B cell (primary cell): Measurements from ENCODE around the gene UTP3. TPM values are rescaled to one million over a fixed set of nuclear protein-coding genes. Genes with fewer than 3 reads are reported as not detected.
A peak's percentile ranks its signal among the peaks of the same experiment; 100 is the strongest.

Experiments used
- ATAC-seq: fragments of 200-7000 bp; cut with Tn5 transposase; one replicate; pipeline ENCODE4 v1.10.0; 2021; ENCODE audit warnings: low read depth, mild to moderate bottlenecking, moderate number of reproducible peaks, moderate library complexity
- CTCF ChIA-PET: fragments of 350-600 bp; sonication (Branson Sonifier 250); formaldehyde crosslinking; loops from one replicate; lab custom pipeline; 2021; ENCODE audit warnings: antibody characterized with exemption, inconsistent platforms; lab: Charles Lee
- POLR2A ChIA-PET: fragments of 350-600 bp; sonication (Branson Sonifier 250); formaldehyde crosslinking; loops from one replicate; lab custom pipeline; 2021; ENCODE audit warnings: antibody characterized with exemption; lab: Charles Lee
- DNase-seq: peaks from one replicate; pipeline ENCODE4 v3.0.0; 2013
- H2AFZ ChIP-seq: 2 replicates; pipeline ENCODE4 v1.6.1; 2012; ENCODE audit warnings: mild to moderate bottlenecking, low read depth, low read length; ENCODE audit not compliant: insufficient read depth, poor library complexity, severe bottlenecking
- H3K27ac ChIP-seq, 2 donors: 1 replicate in 1 of 2; 2 replicates in 1 of 2; pipeline ENCODE4 v1.5.1; 2012 to 2013; ENCODE audit warnings: low read length in 2 of 2, mild to moderate bottlenecking in 2 of 2, moderate library complexity in 1 of 2
- H3K27me3 ChIP-seq, 4 experiments: fragments of 200-600 bp in 1 of 4; sonication (generic) in 1 of 4; replicated peaks in 1 of 4; 1 replicate in 2 of 4; 2 replicates in 2 of 4; pipeline versions ENCODE4 v1.6.1 to v1.7.0; 2013 to 2016; ENCODE audit warnings: low read length in 3 of 4, mild to moderate bottlenecking in 2 of 4, mixed read lengths in 1 of 4, moderate library complexity in 1 of 4; ENCODE audit not compliant: insufficient read depth in 4 of 4, control insufficient read depth in 3 of 4; ENCODE audit errors: control extremely low read depth in 1 of 4
- H3K36me3 ChIP-seq, 2 experiments: replicated peaks in 1 of 2; 1 replicate in 1 of 2; 2 replicates in 1 of 2; pipeline versions ENCODE4 v1.6.1 to v1.7.1; 2013; ENCODE audit warnings: low read length in 1 of 2; ENCODE audit not compliant: insufficient read depth in 2 of 2, control insufficient read depth in 1 of 2; ENCODE audit errors: control extremely low read depth in 1 of 2, extremely low read depth in 1 of 2
- H3K4me1 ChIP-seq, 2 donors: fragments of 200-600 bp in 1 of 2; sonication (generic) in 1 of 2; 1 replicate in 1 of 2; 2 replicates in 1 of 2; pipeline versions ENCODE4 v1.5.1 to v1.6.1; 2013 to 2017; ENCODE audit warnings: low read length in 2 of 2; ENCODE audit not compliant: control insufficient read depth in 2 of 2, insufficient read depth in 2 of 2
- H3K4me2 ChIP-seq: replicated peaks from 2 replicates; pipeline ENCODE3; 2012; ENCODE audit warnings: mild to moderate bottlenecking, low read depth, low read length; ENCODE audit not compliant: poor library complexity, severe bottlenecking
- H3K4me3 ChIP-seq, 5 experiments: fragments of 200-600 bp in 1 of 5; sonication (generic) in 1 of 5; 1 replicate in 3 of 5; 2 replicates in 2 of 5; pipeline versions ENCODE4 v1.5.1 to v1.7.0; 2011 to 2016; ENCODE audit warnings: low read length in 4 of 5, mild to moderate bottlenecking in 4 of 5, low read depth in 2 of 5, control low read depth in 1 of 5, moderate library complexity in 1 of 5; ENCODE audit not compliant: insufficient read depth in 1 of 5; ENCODE audit errors: control extremely low read depth in 1 of 5, extremely low read depth in 1 of 5
- H3K79me2 ChIP-seq: fragments of 200-600 bp; sonication (generic); one replicate; pipeline ENCODE4 v1.6.0; 2016; ENCODE audit warnings: low read length; ENCODE audit not compliant: control insufficient read depth, insufficient read depth
- H3K9ac ChIP-seq: fragments of 200-600 bp; sonication (generic); 2 replicates; pipeline ENCODE4 v1.6.1; 2017; ENCODE audit warnings: mild to moderate bottlenecking, low read length, moderate library complexity
- H3K9me3 ChIP-seq, 3 donors: one replicate each; pipeline versions ENCODE4 v1.6.1 to v1.7.1; 2013; ENCODE audit warnings: low read length in 2 of 3; ENCODE audit not compliant: control insufficient read depth in 2 of 3, insufficient read depth in 1 of 3; ENCODE audit errors: control extremely low read depth in 1 of 3
- H4K20me1 ChIP-seq: 2 replicates; pipeline ENCODE4 v1.6.0; 2012; ENCODE audit warnings: mild to moderate bottlenecking, low read length; ENCODE audit not compliant: insufficient read depth, control insufficient read depth, poor library complexity, severe bottlenecking
- H3K27ac Mint-ChIP-seq: one replicate; pipeline ENCODE4 v1.8.0; 2021; ENCODE audit warnings: mixed read lengths
- H3K27me3 Mint-ChIP-seq: one replicate; pipeline ENCODE4 v1.8.0; 2021; ENCODE audit warnings: mixed read lengths
- H3K4me1 Mint-ChIP-seq: one replicate; pipeline ENCODE4 v1.8.0; 2021; ENCODE audit warnings: mixed read lengths
- H3K4me3 Mint-ChIP-seq: one replicate; pipeline ENCODE4 v1.8.0; 2021; ENCODE audit warnings: mixed read lengths
- H3K9me3 Mint-ChIP-seq: one replicate; pipeline ENCODE4 v1.8.0; 2022; ENCODE audit warnings: mixed read lengths; ENCODE audit not compliant: insufficient read depth
- EZH2 ChIP-seq: IDR thresholded peaks from 2 replicates; pipeline ENCODE4 v1.6.1; 2012; ENCODE audit warnings: borderline replicate concordance, low read depth, mild to moderate bottlenecking, moderate library complexity, low read length; ENCODE audit not compliant: insufficient read depth, poor library complexity, severe bottlenecking
- WGBS: methylation state at CpG from one replicate; pipeline ENCODE4 v1.1.5; 2013; ENCODE audit warnings: missing lambda C conversion rate; ENCODE audit not compliant: insufficient coverage; 5-methylcytosine and 5-hydroxymethylcytosine counted together
- intact Hi-C: fragments of 100-400 bp; cut with micrococcal nuclease; formaldehyde crosslinking; loops from one replicate; pipeline ENCODE4 v1.10.0; 2022
- polyA plus RNA-seq: library from polyadenylated mRNA; depleted of rRNA; stranded (reverse); fragments of >200 nt; gene quantifications from 2 replicates; pipeline ENCODE4 v1.2.3, GENCODE V29; 2012
- total RNA-seq, 2 donors: library from RNA; stranded (reverse); fragments of 120-200 nt in 1 of 2; gene quantifications; 1 replicate in 1 of 2; 2 replicates in 1 of 2; pipeline versions ENCODE4 v1.2.3 to v1.2.4, GENCODE V29; 2013 to 2022
- TF ChIP-seq, protein P1 (sequence below): fragments of 200-600 bp; IDR thresholded peaks from one replicate; pipeline ENCODE4 v1.8.0; 2022; ENCODE audit warnings: antibody characterized with exemption, mild to moderate bottlenecking

The UTP3 gene
- total and polyA plus RNA-seq, 2 donors (not counting 1 experiment from before 2014, with no cell fraction given) = 6.2 to 42.2 TPM

DNA sequence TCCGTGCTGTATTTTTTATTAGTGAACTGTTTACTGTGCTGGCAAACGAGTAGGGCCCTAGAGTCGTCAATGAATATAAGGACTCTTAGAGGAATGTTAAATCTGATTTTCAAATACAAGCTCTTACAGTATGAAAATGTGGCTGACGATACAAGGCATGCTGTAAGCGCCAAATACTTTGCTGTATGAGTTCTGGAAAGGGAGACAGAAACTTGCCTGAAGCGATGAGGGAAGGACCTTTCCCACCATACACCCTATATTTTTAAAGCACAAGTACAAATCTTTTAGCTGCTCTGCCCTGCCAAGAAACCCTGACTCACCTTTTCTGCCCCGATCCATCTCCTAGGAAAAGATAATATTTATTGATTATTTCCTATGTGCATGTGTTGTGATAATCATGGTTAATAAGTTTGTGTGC lies 17.7 kb downstream of the UTP3 start:
- H3K4me3 Mint-ChIP-seq = peak overlapping the region; percentile 96
- ChIA-PET POLR2A (interaction anchor here (0.6 to 3.2 kb wide), 10 partner anchors 15 to 290 kb away, joined by 3 to 29 read pairs (median 4); partner anchors contain the start of genes JCHAIN, MOB1B and UTP3), CTCF (interaction anchor here (0.9 to 4.2 kb wide), 11 partner anchors 10 to 301 kb away, joined by 3 to 59 read pairs (median 5); partner anchors contain the start of genes GRSF1, MOB1B and UTP3)
- peak overlapping the region; percentile 90 for H3K27ac Mint-ChIP-seq
- no CpG with 5 or more reads among the region's 7 CpGs for WGBS
- peaks cover 17 to 25% of the 10 kb centered on the region in 2 donors for H3K4me1 ChIP-seq
- peak overlapping the region; percentile 75 to 88 (median 82) for H3K4me3 ChIP-seq
- no peaks in the 10 kb centered on the region for H3K36me3 ChIP-seq
- intact Hi-C loops = loop anchor here (5.0 kb wide), 1 partner anchor 46 kb away; no protein-coding TSS in a partner anchor
- H3K9me3 ChIP-seq = no peaks in the 10 kb centered on the region
- no peaks in the 10 kb centered on the region for H3K9me3 Mint-ChIP-seq
- no peaks in the 10 kb centered on the region for H3K27me3 Mint-ChIP-seq
- ATAC-seq (no peak), DNase-seq (no peak)
- H4K20me1 ChIP-seq = no peaks in the 10 kb centered on the region
- peak overlapping the region; percentile 59 to 80 for H3K27ac ChIP-seq
- TF ChIP-seq, protein P1, sequence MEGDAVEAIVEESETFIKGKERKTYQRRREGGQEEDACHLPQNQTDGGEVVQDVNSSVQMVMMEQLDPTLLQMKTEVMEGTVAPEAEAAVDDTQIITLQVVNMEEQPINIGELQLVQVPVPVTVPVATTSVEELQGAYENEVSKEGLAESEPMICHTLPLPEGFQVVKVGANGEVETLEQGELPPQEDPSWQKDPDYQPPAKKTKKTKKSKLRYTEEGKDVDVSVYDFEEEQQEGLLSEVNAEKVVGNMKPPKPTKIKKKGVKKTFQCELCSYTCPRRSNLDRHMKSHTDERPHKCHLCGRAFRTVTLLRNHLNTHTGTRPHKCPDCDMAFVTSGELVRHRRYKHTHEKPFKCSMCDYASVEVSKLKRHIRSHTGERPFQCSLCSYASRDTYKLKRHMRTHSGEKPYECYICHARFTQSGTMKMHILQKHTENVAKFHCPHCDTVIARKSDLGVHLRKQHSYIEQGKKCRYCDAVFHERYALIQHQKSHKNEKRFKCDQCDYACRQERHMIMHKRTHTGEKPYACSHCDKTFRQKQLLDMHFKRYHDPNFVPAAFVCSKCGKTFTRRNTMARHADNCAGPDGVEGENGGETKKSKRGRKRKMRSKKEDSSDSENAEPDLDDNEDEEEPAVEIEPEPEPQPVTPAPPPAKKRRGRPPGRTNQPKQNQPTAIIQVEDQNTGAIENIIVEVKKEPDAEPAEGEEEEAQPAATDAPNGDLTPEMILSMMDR = no peak
- TF ChIP-seq EZH2 = no peak
- H3K4me1 Mint-ChIP-seq = peaks cover 29% of the 10 kb centered on the region
- no peaks in the 10 kb centered on the region for H3K27me3 ChIP-seq
- peaks cover 38% of the 10 kb centered on the region for H3K79me2 ChIP-seq
- peak overlapping the region; percentile 80 for H3K4me2 ChIP-seq
- H2AFZ ChIP-seq = peak overlapping the region; percentile 93
- peak overlapping the region; percentile 78 for H3K9ac ChIP-seq

DNA sequence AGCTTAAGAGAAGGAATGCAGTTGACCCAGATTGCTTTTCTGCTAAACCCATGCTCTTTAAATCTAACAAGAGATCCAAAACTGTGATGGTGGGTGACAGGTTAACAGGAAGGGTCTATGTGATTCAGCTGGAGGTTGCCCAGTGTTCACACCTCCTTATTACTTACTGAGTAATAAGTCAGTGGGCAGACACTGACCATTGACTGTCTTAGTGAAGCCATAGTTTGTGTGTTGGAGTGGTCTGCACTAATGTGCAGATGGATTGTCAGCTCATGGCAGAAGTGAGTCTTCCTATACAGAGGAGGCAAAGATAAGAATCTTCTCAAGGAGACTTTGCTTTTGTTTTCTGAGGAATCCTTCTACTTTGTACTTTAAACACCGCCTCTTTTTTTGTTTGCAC lies 18.2 kb downstream of the UTP3 start:
- H3K27ac ChIP-seq = peak overlapping the region; percentile 59 to 80
- Mint-ChIP-seq H3K27ac (peak overlapping the region; percentile 90), H3K4me3 (peak overlapping the region; percentile 96), H3K27me3 (no peaks in the 10 kb centered on the region), H3K4me1 (peaks cover 30% of the 10 kb centered on the region), H3K9me3 (no peaks in the 10 kb centered on the region)
- intact Hi-C loops = loop anchor here (5.0 kb wide), 1 partner anchor 46 kb away; no protein-coding TSS in a partner anchor
- peak overlapping the region in 2 of 5 experiments; percentile 75 to 88 for H3K4me3 ChIP-seq
- no peak for ATAC-seq
- H4K20me1 ChIP-seq = no peaks in the 10 kb centered on the region
- TF ChIP-seq, protein P1 = no peak
- no peak for TF ChIP-seq EZH2
- no peaks in the 10 kb centered on the region for H3K27me3 ChIP-seq
- no peaks in the 10 kb centered on the region for H3K36me3 ChIP-seq
- H2AFZ ChIP-seq = peak overlapping the region; percentile 93
- ChIA-PET CTCF (interaction anchor here (1.0 to 4.2 kb wide), 9 partner anchors 9 to 301 kb away, joined by 3 to 59 read pairs (median 5); partner anchors contain the start of genes MOB1B and UTP3), POLR2A (interaction anchor here (0.5 to 3.2 kb wide), 8 partner anchors 15 to 288 kb away, joined by 3 to 29 read pairs (median 4); partner anchors contain the start of genes JCHAIN and UTP3)
- H3K79me2 ChIP-seq = peaks cover 43% of the 10 kb centered on the region
- peak overlapping the region; percentile 78 for H3K9ac ChIP-seq
- peak overlapping the region; percentile 80 for H3K4me2 ChIP-seq
- WGBS = no CpG with 5 or more reads among the region's 1 CpG
- H3K4me1 ChIP-seq = peaks cover 20 to 29% of the 10 kb centered on the region in 2 donors
- no peak for DNase-seq
- no peaks in the 10 kb centered on the region for H3K9me3 ChIP-seq
